GM19238 (cell line): ENCODE measurements around the gene SLC38A8.

Experiments used
- DNase-seq: peaks from one replicate; pipeline ENCODE4 v3.0.0; 2011; ENCODE audit warnings: low spot score; ENCODE audit not compliant: insufficient read length

The SLC38A8 gene

DNA sequence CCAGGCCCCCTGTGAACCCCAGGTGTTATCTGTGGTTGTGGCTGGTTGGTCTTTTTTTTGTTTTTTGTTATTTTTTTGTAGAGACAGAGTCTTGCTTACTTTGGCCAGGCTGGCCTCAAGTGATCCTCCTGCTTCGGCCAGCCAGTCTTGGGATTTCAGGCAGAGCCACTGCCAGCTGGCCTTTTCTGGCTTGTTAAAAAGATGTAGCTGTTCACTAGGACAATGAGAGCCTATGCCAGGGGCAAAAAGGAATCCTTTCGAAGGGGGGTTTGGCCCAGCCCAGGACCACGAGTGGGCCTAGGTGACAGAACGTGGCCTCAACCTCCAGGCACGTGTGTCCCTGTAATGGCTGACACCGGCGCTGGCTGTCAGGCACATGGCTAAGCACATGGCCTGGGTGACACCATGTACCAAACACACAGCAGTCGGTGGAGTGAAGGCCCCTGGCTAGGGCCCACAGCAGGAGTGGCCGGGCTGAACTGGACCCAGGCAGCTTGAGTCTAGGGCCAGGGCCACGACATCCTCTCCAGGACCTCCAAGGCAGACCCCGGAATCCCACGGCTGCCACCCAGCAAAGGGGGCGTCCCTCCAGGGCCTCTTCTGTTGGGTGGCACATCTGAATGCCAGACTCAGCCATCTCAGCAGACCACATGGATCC lies 6.9 kb upstream of the SLC38A8 start:
- DNase-seq = no peak

DNA sequence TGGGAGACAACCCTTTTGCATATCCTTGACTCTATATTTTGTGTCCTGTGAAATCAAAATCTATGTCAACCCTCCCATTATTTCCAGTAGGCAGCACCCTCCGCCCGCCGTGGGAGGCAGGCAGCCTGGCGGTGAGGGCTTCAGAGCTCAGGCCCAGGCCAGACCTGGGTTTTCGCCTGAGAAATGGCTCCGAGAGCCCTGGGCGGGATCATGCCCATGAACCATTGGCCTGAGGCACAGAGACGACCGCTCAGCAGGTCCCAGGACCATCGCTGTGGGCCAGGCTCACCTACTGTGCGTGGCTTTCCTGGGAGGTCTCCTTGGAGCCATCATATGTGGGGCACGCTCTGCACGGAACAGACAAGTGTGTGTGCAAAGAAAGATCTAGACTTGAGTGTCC lies 6.3 kb upstream of the SLC38A8 start:
- no peak for DNase-seq

DNA sequence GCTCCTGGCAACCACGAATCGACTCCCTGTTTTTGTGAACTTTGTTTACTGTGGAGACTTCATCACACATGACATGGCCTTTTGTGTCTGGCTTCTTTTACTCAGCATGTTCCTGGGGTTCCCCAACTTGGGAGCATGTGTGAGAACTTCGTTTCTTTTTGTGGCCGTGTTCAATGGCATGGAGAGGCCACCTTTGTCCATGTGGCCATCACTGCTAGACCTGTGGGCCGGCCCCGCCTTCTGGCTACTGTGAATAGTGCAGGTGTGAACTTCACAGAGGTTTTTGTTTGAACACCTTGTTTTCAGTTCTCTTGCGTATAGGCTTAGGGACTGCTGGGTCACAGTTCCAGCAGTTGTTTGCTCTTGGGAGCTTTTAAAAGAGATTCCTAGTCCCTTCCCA lies 5.7 kb upstream of the SLC38A8 start:
- no peak for DNase-seq

- DNase-seq = no peak
Observed at GRCh38 chr16:84047626-84048025, 5.0 kb upstream of the SLC38A8 start.

GRCh38 chr16:84047206-84047605 lies 4.6 kb upstream of the SLC38A8 start:
- DNase-seq = no peak

DNA sequence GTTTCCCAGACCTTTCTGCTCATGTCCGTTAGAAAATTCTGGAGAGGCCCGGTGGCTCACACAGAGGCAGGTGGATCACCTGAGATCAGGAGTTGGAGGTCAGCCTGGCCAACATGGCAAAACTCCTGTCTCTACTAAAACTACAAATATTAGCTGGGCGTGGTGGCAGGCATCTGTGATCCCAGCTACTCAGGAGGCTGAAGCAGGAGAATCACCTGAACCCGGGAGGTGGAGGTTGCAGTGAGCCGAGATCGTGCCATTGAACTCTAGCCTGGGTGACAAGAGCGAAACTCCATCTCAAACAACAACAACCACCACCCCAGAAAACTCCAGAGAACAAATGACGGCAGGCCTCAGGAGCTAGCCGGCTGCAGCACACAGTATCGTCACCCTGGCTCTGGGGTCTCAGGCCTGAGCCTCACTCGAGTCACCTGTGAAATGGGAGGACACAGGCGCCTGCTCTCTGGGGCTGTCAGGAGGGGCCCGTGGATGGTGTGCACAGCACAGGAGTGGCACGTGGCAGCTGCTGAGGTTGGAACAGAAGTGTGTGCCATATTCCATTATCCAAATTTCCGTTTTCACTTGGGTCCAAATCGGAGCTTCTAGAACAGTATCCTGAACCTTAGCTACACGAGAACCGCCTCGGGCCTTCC lies 3.3 kb upstream of the SLC38A8 start:
- no peak for DNase-seq

- no peak for DNase-seq
Observed at GRCh38 chr16:84045001-84045817, 2.6 kb upstream of the SLC38A8 start.

- no peak for DNase-seq
Observed at GRCh38 chr16:84044118-84044488, 1.5 kb upstream of the SLC38A8 start.

- no peak for DNase-seq
Observed at GRCh38 chr16:84043486-84044117, 1.0 kb upstream of the SLC38A8 start.

- DNase-seq = no peak
Observed at GRCh38 chr16:84042879-84043485, 387 bp upstream of the SLC38A8 start.

DNA sequence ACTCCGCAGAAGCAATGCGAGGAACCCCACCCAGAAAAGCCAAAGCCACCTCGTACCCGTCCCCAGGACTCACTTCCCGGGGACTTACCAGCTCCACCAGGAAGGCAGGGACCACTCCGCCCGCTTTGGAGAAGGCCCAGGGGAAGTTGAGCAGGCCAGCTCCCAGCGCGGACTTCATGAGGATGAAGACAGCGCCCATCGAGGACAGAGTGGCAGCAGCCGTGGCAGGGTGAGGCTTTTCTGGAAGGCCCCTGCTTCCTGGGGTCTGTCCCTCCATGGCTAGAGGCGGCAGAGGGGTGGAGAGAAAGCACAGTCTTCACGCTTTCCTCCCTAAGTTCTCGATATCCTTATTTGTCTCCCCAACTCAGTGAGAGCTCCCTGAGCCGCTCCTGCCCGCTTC lies 714 bp downstream of the SLC38A8 start:
- no peak for DNase-seq

GRCh38 chr16:84040823-84041820 lies 1.5 kb downstream of the SLC38A8 start:
- DNase-seq = no peak

DNA sequence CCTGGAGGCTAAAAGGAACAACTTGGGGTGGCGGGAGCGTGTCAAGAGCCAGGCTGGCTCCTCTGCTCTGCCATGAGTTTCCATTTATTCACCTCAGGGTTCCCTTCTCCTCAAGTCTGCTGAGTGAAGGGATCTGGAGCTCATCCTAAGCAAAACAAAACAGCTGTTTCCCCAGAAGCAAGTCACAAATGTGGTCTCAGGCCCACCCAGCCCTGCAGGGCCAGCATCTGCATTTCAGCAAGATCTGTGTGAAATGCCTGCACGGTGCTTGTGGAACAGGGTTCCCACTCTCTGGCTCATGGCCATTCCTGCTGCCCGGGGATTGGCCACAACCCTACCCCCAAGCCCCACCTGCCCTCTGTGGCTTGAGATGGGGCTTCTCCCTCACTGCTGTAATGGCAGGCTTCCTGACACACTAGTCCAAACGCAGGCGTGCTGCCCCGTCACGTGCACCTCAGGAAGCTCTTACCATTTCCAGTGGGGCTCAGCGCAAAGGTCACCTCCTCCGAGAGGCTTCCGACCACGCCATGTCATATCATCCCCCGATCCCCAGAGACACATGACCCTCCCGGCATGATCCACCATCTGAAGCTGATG lies 2.3 kb downstream of the SLC38A8 start:
- no peak for DNase-seq

GRCh38 chr16:84039696-84040095 lies 2.9 kb downstream of the SLC38A8 start:
- no peak for DNase-seq

GRCh38 chr16:84038469-84038868 lies 4.1 kb downstream of the SLC38A8 start:
- no peak for DNase-seq

DNA sequence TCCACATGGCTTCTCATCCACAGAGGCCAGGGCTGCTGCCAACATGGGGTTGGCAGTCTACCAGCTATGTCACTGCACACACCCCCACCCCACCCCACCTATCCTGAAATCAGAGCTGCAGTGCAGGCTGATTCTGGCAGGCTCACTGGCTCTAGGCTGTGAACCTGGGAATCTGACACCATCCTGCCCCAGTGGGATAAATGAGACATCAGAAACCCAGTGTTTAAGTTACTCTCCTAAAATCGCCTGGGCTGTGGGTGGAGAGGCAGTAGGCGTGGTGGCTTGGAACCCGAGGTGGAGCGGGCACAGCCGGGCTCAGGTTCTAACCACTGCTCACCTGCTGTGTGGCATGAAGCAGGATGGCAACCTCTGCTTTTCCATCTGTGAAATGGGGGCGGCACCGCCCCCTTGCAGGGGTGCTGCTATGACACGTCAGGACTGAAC lies 5.6 kb downstream of the SLC38A8 start:
- no peak for DNase-seq

- DNase-seq = no peak
Observed at GRCh38 chr16:84036131-84036530, 6.5 kb downstream of the SLC38A8 start.

GRCh38 chr16:84034516-84034915 lies 8.1 kb downstream of the SLC38A8 start:
- no peak for DNase-seq

GRCh38 chr16:84033251-84034195 lies 9.1 kb downstream of the SLC38A8 start:
- no peak for DNase-seq
